NCI-H2107 treated with DMSO at 0.1 percent for 48 hours (cell line): ENCODE measurements around the gene PRH1.

Experiments
- DNase-seq: peaks from one replicate; lab custom pipeline; 2025; ENCODE audit not compliant: unreplicated experiment; lab: John Stamatoyannopoulos, UW

PRH1 gene

GRCh38 chr12:10842862-10843261 is 41.2 kb downstream of the PRH1 start:
- DNase-seq, result no peak

GRCh38 chr12:10838461-10838860 is 45.6 kb downstream of the PRH1 start:
- DNase-seq, result no peak
